Measurements from ENCODE around the gene CTDNEP1.

Gene CTDNEP1

DNA sequence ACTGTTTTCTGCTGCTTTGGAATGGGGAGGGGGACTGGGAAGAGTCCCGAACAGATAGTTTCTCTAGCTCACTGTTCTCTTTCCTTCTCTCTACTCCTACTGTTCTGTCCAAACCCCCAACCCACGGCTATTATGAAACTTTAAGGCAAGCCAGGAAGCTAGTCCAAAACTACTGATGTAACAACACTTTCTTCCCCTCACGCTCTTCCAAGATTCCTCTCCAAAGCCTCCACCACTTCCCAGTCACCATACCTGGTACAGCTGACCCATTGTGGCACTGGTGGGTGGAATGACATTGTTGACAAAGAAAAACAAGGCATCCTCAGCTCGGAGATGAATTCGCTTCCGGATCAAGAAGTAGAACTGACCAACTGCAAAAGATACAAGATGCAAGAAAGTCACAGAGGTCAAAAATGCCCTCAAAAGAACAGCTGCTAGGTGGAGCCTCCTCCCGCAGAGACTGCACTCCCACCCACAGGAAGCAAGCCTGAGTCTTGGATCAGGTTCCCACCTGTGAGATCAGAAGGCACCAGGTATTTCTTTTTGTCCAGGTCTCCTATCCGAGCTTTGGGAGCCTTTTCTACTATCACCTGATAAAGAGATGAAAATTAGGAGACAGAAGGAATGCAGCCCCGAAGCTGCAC, 10.3 kb downstream of the CTDNEP1 start:
- TF ChIP-seq, protein P1, sequence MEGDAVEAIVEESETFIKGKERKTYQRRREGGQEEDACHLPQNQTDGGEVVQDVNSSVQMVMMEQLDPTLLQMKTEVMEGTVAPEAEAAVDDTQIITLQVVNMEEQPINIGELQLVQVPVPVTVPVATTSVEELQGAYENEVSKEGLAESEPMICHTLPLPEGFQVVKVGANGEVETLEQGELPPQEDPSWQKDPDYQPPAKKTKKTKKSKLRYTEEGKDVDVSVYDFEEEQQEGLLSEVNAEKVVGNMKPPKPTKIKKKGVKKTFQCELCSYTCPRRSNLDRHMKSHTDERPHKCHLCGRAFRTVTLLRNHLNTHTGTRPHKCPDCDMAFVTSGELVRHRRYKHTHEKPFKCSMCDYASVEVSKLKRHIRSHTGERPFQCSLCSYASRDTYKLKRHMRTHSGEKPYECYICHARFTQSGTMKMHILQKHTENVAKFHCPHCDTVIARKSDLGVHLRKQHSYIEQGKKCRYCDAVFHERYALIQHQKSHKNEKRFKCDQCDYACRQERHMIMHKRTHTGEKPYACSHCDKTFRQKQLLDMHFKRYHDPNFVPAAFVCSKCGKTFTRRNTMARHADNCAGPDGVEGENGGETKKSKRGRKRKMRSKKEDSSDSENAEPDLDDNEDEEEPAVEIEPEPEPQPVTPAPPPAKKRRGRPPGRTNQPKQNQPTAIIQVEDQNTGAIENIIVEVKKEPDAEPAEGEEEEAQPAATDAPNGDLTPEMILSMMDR (IDR thresholded peaks at IDR 0.05): no peak

GRCh38 chr17:7240375-7240774, 11.2 kb downstream of the CTDNEP1 start:
- TF ChIP-seq, protein P1 (IDR thresholded peaks at IDR 0.05): no peak

DNA sequence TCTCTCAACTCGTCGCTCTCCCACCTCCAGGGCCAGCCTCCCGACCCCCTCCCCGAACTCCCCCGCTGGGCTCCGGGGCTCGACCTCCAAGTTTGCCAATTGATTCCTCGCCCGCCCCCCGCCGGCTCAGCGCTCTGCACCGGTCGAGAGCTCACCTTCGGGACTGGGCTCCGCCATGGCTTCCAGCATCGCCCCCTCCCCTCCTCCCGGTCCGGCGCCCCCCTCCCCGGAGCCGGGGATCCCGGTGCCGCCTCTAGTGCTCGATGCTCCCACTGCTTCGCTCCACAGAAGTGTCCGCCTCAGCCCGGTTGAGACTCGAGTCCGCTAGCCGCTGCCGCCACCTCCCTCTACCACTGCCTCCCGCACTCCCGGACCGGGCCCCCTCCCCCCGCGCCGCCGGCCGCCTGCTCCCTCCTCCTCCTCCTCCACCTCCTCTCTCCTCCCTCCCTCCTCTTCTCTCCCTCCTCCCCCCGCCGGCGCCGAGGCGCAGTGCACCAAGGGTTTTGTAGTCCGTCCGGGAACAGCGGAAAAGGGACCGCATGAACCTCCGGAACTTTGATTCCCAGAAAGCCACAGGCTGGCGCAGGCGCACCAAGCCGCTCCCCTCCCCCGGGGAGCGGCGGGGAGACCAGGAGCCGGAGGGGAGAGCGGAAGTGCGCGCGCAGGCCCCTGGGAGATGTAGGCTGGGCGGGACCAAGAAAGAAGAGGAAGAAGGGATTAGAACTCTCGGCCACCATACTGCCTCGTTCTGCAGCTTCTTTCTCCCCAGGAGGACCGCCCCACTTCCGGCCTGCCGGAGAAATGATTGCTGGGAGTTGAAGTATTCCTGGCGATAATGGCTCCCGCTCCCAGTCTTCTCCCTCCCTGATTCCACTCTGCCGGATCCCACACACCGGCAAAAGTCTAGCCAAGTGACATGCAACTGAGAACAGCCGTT, 12.2 kb downstream of the CTDNEP1 start, which contains the start of gene PHF23:
Gene PHF23, minus strand, starts transcription at position 367 of the 937 bp plus-strand sequence. Its CDS starts 178 bp downstream, at position 189.
- TF ChIP-seq, protein P1 (IDR thresholded peaks at IDR 0.05): no peak

- TF ChIP-seq, protein P1 (IDR thresholded peaks at IDR 0.05): no peak
These were observed 13.0 kb downstream of the CTDNEP1 start for GRCh38 chr17:7238420-7239090.

DNA sequence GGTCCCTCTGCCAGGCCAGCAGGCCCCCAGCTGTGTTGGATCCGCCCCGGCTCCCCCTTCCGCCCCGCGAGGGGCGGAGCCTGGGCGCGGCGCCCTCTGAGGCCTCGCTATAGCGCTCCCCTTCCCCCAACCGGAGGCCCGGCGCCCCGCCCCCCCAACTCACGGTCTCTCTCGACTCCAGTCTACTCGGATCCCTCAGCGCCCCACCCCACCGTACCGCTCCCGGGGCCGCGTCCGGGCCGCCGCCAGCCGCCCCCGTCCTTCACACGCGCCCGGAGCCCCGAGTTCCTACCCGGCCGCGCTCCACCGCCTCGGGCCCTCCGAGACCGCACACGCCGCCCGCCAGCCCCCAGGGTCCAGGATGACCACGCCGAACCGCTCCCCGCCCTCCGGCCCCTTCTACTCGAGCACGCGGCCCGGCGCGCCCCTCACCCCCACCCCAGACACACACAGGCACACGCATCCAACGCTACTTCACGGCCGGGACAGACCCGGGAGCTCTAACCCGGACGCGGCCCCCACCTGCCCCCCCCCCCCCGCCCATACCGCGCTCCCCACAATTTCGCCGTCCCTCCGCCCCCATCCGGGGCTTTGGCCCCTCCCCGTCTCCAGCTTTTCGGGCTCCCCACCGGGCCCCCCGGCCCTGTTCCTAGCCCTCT, 13.6 kb downstream of the CTDNEP1 start:
- TF ChIP-seq, protein P1 (IDR thresholded peaks at IDR 0.05): no peak

DNA sequence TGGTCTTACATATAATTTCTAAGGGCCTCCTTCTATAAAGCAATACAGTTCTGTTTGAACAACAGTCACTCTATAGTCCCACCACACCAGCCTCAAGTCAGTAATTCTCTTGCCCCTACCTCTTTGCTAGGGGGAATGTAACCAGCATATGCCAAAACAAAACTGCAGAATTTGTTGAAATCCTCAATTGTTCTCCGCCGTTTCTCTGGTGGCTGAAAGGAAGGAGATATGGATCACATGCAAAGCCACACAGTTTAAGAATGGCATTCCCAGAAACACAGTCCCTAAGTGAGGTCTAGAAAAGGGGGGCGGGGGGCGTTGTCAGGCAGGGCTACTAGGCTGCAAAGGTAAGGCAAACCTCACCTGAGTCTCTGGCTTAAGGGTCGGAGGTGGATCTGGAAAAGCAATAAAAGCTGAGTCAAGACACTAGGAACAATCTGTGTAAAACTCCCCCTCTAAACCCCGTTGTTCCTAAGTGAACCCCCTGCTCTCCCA, 14.2 kb downstream of the CTDNEP1 start:
- TF ChIP-seq, protein P1 (IDR thresholded peaks at IDR 0.05): no peak

- TF ChIP-seq, protein P1 (IDR thresholded peaks at IDR 0.05): no peak
These were observed 14.7 kb downstream of the CTDNEP1 start for GRCh38 chr17:7236808-7237207.

Data from LNCAP (cell line).